Neural progenitor cell (in vitro differentiated cells): ENCODE results near the gene HTR7. TPM values are rescaled to one million over a fixed set of nuclear protein-coding genes. Genes with fewer than 3 reads are reported as not detected.
A peak's percentile ranks its signal among the peaks of the same experiment; 100 is the strongest.

Source experiments
- DNase-seq: peaks from one replicate; pipeline ENCODE4 v3.0.0-alpha.2; 2016; ENCODE audit warnings: low spot score
- H2AFZ ChIP-seq: fragments of 200-600 bp; sonication (generic); replicated peaks from 2 replicates; pipeline ENCODE4 v1.6.1; 2016; ENCODE audit warnings: antibody characterized with exemption
- H3F3A ChIP-seq: fragments of 200-600 bp; sonication (generic); 2 replicates; pipeline ENCODE4 v1.6.1; 2016; ENCODE audit warnings: antibody characterized with exemption, low read depth
- H3K27ac ChIP-seq: fragments of 200-600 bp; sonication (generic); 2 replicates; pipeline ENCODE4 v1.5.1; 2016; ENCODE audit warnings: mild to moderate bottlenecking
- H3K27me3 ChIP-seq: fragments of 200-600 bp; sonication (generic); 2 replicates; pipeline ENCODE4 v1.6.1; 2016; ENCODE audit warnings: mild to moderate bottlenecking, moderate library complexity
- H3K36me3 ChIP-seq: fragments of 200-600 bp; sonication (generic); 2 replicates; pipeline ENCODE4 v1.5.1; 2016
- H3K4me1 ChIP-seq: fragments of 200-600 bp; sonication (generic); 2 replicates; pipeline ENCODE4 v1.6.1; 2016; ENCODE audit warnings: mixed run types
- H3K4me2 ChIP-seq: fragments of 200-600 bp; sonication (generic); 2 replicates; pipeline ENCODE4 v1.6.1; 2016
- H3K4me3 ChIP-seq: fragments of 200-600 bp; sonication (generic); 2 replicates; pipeline ENCODE4 v1.5.1; 2016
- H3K79me2 ChIP-seq: fragments of 200-600 bp; sonication (generic); 2 replicates; pipeline ENCODE4 v1.6.1; 2016; ENCODE audit warnings: low read depth
- H3K9ac ChIP-seq: fragments of 200-600 bp; sonication (generic); 2 replicates; pipeline ENCODE4 v1.6.1; 2016
- H3K9me3 ChIP-seq: fragments of 200-600 bp; sonication (generic); 2 replicates; pipeline ENCODE4 v1.5.1; 2016; ENCODE audit warnings: low read depth
- H4K20me1 ChIP-seq: fragments of 200-600 bp; sonication (generic); 2 replicates; pipeline ENCODE4 v1.6.1; 2016; ENCODE audit warnings: low read depth
- H3K27ac Mint-ChIP-seq: 3 replicates; pipeline ENCODE4 v1.8.0; 2021; ENCODE audit warnings: mixed read lengths
- H3K27me3 Mint-ChIP-seq: 2 replicates; pipeline ENCODE4 v1.8.0; 2022; ENCODE audit warnings: low read depth, mild to moderate bottlenecking, inconsistent platforms, moderate library complexity, mixed read lengths; ENCODE audit not compliant: insufficient read depth
- H3K36me3 Mint-ChIP-seq: 3 replicates; pipeline ENCODE4 v1.8.0; 2021; ENCODE audit warnings: mixed read lengths
- H3K4me1 Mint-ChIP-seq: 3 replicates; pipeline ENCODE4 v1.8.0; 2021; ENCODE audit warnings: mixed read lengths
- H3K4me3 Mint-ChIP-seq: 3 replicates; pipeline ENCODE4 v1.8.0; 2021; ENCODE audit warnings: mild to moderate bottlenecking, moderate library complexity, mixed read lengths
- H3K9me3 Mint-ChIP-seq: 3 replicates; pipeline ENCODE4 v1.8.0; 2020; ENCODE audit warnings: mixed read lengths
- CTCF ChIP-seq: fragments of 200-600 bp; sonication (generic); IDR thresholded peaks from 2 replicates; pipeline ENCODE4 v1.5.1; 2017; ENCODE audit warnings: antibody characterized with exemption, mild to moderate bottlenecking
- EZH2 ChIP-seq: fragments of 200-600 bp; sonication (generic); IDR thresholded peaks from 2 replicates; pipeline ENCODE4 v1.6.1; 2017; ENCODE audit warnings: antibody characterized with exemption, mild to moderate bottlenecking, moderate library complexity
- EZH2phosphoT487 ChIP-seq: fragments of 200-600 bp; sonication (generic); IDR thresholded peaks from 2 replicates; pipeline ENCODE4 v1.6.1; 2017; ENCODE audit warnings: antibody characterized with exemption
- total RNA-seq: library from RNA; depleted of rRNA; stranded (reverse); fragments of >200 nt; gene quantifications from 2 replicates; pipeline ENCODE4 v1.2.3, GENCODE V29; 2015; ENCODE audit warnings: low replicate concordance

The HTR7 gene
- total RNA-seq, 1 donor from 2014 or later: not detected

- Histone ChIP-seq H3K27me3 (no peaks in the 10 kb centered on the region), H3K9me3 (no peaks in the 10 kb centered on the region), H3K4me1 (peaks cover 2% of the 10 kb centered on the region), H3F3A (no peaks in the 10 kb centered on the region), H4K20me1 (no peaks in the 10 kb centered on the region), H3K36me3 (no peaks in the 10 kb centered on the region), H3K4me2 (no peak overlapping the region), H3K79me2 (no peaks in the 10 kb centered on the region), H2AFZ (no peak overlapping the region), H3K27ac (no peak overlapping the region), H3K4me3 (no peak overlapping the region), H3K9ac (no peak overlapping the region)
- Mint-ChIP-seq H3K9me3 (peaks cover 2% of the 10 kb centered on the region), H3K36me3 (no peaks in the 10 kb centered on the region), H3K27ac (no peak overlapping the region), H3K4me1 (peaks cover 7% of the 10 kb centered on the region), H3K27me3 (peaks cover 5% of the 10 kb centered on the region), H3K4me3 (no peak overlapping the region)
- DNase-seq: no peak
- no peak for TF ChIP-seq CTCF
- no peak for TF ChIP-seq EZH2
- TF ChIP-seq EZH2phosphoT487: no peak
Observed at GRCh38 chr10:90780488-90780887, 77.4 kb downstream of the HTR7 start.

GRCh38 chr10:90779548-90779947 is 78.3 kb downstream of the HTR7 start:
- Mint-ChIP-seq H3K4me3 (no peak overlapping the region), H3K4me1 (peaks cover 7% of the 10 kb centered on the region), H3K27ac (no peak overlapping the region), H3K27me3 (peaks cover 5% of the 10 kb centered on the region), H3K36me3 (no peaks in the 10 kb centered on the region), H3K9me3 (peaks cover 2% of the 10 kb centered on the region)
- Histone ChIP-seq H3K4me3 (no peak overlapping the region), H4K20me1 (no peaks in the 10 kb centered on the region), H3K36me3 (no peaks in the 10 kb centered on the region), H3K79me2 (no peaks in the 10 kb centered on the region), H3K27ac (no peak overlapping the region), H3K9me3 (no peaks in the 10 kb centered on the region), H2AFZ (no peak overlapping the region), H3F3A (no peaks in the 10 kb centered on the region), H3K9ac (no peak overlapping the region), H3K4me2 (no peak overlapping the region), H3K27me3 (no peaks in the 10 kb centered on the region), H3K4me1 (peaks cover 3% of the 10 kb centered on the region)
- TF ChIP-seq EZH2 (no peak), CTCF (peak; percentile 38)
- peak; percentile 10 for DNase-seq

- Mint-ChIP-seq H3K27me3 (peaks cover 3% of the 10 kb centered on the region), H3K4me1 (peaks cover 7% of the 10 kb centered on the region), H3K4me3 (no peak overlapping the region), H3K9me3 (peaks cover 2% of the 10 kb centered on the region), H3K27ac (no peak overlapping the region), H3K36me3 (no peaks in the 10 kb centered on the region)
- Histone ChIP-seq H3K4me1 (peaks cover 3% of the 10 kb centered on the region), H3K9ac (no peak overlapping the region), H3K27me3 (no peaks in the 10 kb centered on the region), H3K36me3 (no peaks in the 10 kb centered on the region), H3K4me2 (no peak overlapping the region), H4K20me1 (no peaks in the 10 kb centered on the region), H2AFZ (no peak overlapping the region), H3K9me3 (no peaks in the 10 kb centered on the region), H3K27ac (no peak overlapping the region), H3K4me3 (no peak overlapping the region), H3K79me2 (no peaks in the 10 kb centered on the region), H3F3A (no peaks in the 10 kb centered on the region)
- DNase-seq: no peak
- no peak for TF ChIP-seq CTCF
- TF ChIP-seq EZH2phosphoT487: no peak
- TF ChIP-seq EZH2: no peak
Observed at GRCh38 chr10:90777621-90778020, 80.2 kb downstream of the HTR7 start.
